HepG2 (cell line): ENCODE measurements around the gene NUTF2. TPM values are rescaled to one million over a fixed set of nuclear protein-coding genes. Genes with fewer than 3 reads are reported as not detected.

Experiments
- DPF2 ChIP-seq: sonication (generic); formaldehyde crosslinking; IDR thresholded peaks from 2 replicates; pipeline ENCODE4 v1.4.0; 2020; ENCODE audit warnings: mild to moderate bottlenecking, low read depth, missing genetic modification reagents, borderline replicate concordance
- KLF11 ChIP-seq: IDR thresholded peaks from 2 replicates; pipeline ENCODE4 v1.6.1; 2016; ENCODE audit warnings: missing compliant biosample characterization
- MYPOP ChIP-seq: sonication (generic); formaldehyde crosslinking; IDR thresholded peaks from 2 replicates; pipeline ENCODE4 v1.8.1; 2023; ENCODE audit warnings: mild to moderate bottlenecking, moderate library complexity, missing genetic modification reagents
- NFE2 ChIP-seq: sonication (generic); formaldehyde crosslinking; IDR thresholded peaks from 2 replicates; pipeline ENCODE4 v1.4.0; 2020; ENCODE audit warnings: missing genetic modification reagents
- PRDM15 ChIP-seq: sonication (generic); formaldehyde crosslinking; IDR thresholded peaks from 2 replicates; pipeline ENCODE4 v1.4.0; 2020; ENCODE audit warnings: missing genetic modification reagents
- RORA ChIP-seq: sonication (generic); formaldehyde crosslinking; IDR thresholded peaks from 2 replicates; pipeline ENCODE4 v1.5.0; 2020; ENCODE audit warnings: mild to moderate bottlenecking, missing genetic modification reagents, moderate library complexity
- STAG1 ChIP-seq: sonication (generic); formaldehyde crosslinking; IDR thresholded peaks from 2 replicates; pipeline ENCODE4 v1.4.0; 2020; ENCODE audit warnings: missing genetic modification reagents
- UBTF ChIP-seq: sonication (generic); formaldehyde crosslinking; IDR thresholded peaks from 2 replicates; pipeline ENCODE4 v1.4.0; 2020; ENCODE audit warnings: mild to moderate bottlenecking, missing genetic modification reagents
- ZFP82 ChIP-seq: sonication (generic); formaldehyde crosslinking; IDR thresholded peaks from 2 replicates; pipeline ENCODE4 v1.5.1; 2020; ENCODE audit warnings: mild to moderate bottlenecking, missing genetic modification reagents, borderline replicate concordance
- ZNF343 ChIP-seq: sonication (generic); formaldehyde crosslinking; IDR thresholded peaks from 2 replicates; pipeline ENCODE4 v1.4.0; 2020; ENCODE audit warnings: mild to moderate bottlenecking, missing genetic modification reagents
- ZNF598 ChIP-seq: sonication (generic); formaldehyde crosslinking; IDR thresholded peaks from 2 replicates; pipeline ENCODE4 v1.5.1; 2020; ENCODE audit warnings: mild to moderate bottlenecking, missing genetic modification reagents, borderline replicate concordance
- ZNF615 ChIP-seq: sonication (generic); formaldehyde crosslinking; IDR thresholded peaks from 2 replicates; pipeline ENCODE4 v1.5.0; 2020; ENCODE audit warnings: mild to moderate bottlenecking, missing genetic modification reagents, borderline replicate concordance
- ZNF687 ChIP-seq: sonication (generic); formaldehyde crosslinking; IDR thresholded peaks from 2 replicates; pipeline ENCODE4 v1.5.1; 2020; ENCODE audit warnings: mild to moderate bottlenecking, missing genetic modification reagents, moderate library complexity
- ZNF749 ChIP-seq: sonication (generic); formaldehyde crosslinking; IDR thresholded peaks from 2 replicates; pipeline ENCODE4 v1.8.0; 2022; ENCODE audit warnings: mild to moderate bottlenecking, missing genetic modification reagents, moderate library complexity, borderline replicate concordance
- ZNF773 ChIP-seq: sonication (generic); formaldehyde crosslinking; IDR thresholded peaks from 2 replicates; pipeline ENCODE4 v1.4.0; 2020; ENCODE audit warnings: missing genetic modification reagents, borderline replicate concordance
- polyA plus RNA-seq, 8 experiments: library from polyadenylated mRNA; depleted of rRNA in 3 of 8; stranded (reverse) in 7 of 8; unstranded in 1 of 8; fragments of >200 nt; fragmentation: Illumina TruSeq in 4 of 8; extraction: Trizol in 4 of 8; gene quantifications; 2 replicates each; pipeline versions ENCODE4 v1.2.1 to v1.2.3, GENCODE V29; 2011 to 2016; ENCODE audit warnings: low read depth in 4 of 8, missing spikeins in 1 of 8, mixed read lengths in 1 of 8; ENCODE audit not compliant: insufficient read depth in 1 of 8
- total RNA-seq, 5 experiments: library from RNA; depleted of rRNA; stranded (reverse); fragments of >200 nt; fragmentation: Illumina TruSeq; extraction: Trizol; gene quantifications; 2 replicates each; pipeline ENCODE4 v1.2.3, GENCODE V29; 2016; ENCODE audit warnings: low read depth in 1 of 5
- TF ChIP-seq, protein P1 (sequence below): sonication (generic); formaldehyde crosslinking; IDR thresholded peaks from 2 replicates; pipeline ENCODE4 v1.4.0; 2020; ENCODE audit warnings: missing genetic modification reagents, mild to moderate bottlenecking, borderline replicate concordance

The NUTF2 gene
- total and polyA plus RNA-seq, 2 of the 13 experiments (the other 11 are each of a cell fraction or from before 2014, with no cell fraction given): 168 to 214 TPM

DNA sequence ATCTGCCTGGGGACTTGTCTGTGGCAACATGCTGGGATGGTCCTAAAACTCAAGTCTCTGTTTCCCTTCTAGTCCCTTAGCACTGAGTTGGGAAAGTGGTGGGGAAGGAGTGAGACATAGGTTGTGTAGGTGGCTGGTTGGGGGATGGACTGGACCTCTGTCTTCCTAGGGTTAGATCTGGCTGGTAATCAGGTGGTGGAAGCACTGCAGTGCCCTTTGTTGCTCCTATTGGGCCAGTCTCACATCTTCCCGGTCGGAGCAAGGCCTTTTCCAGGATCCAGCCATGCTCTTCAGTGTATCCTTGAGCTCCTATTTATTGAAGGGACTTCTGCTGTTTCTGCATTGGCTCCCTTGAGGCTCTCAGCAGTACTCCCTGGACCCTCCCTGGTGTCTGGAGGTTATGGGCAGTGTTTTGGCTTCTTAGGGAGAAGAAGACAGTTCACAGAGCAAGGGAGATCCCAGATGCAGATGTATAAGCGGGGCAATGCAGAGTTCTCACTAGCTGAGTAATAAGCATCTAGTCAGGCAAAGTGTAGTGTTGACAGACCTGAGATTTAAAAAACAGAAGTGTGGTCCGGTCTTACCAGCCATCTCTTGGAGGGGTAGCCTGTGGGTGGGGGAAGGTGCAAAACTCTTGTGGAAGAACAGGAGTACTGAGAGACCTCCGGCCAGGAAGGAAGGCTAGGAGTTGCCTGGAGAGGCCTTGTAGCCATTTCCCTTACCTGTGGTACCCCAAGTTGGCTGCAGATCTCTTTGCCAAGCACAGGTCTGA is 1.3 kb upstream of the NUTF2 start (continued):
- TF ChIP-seq PRDM15 (CRISPR knock-in tag) (no peak), ZNF615 (CRISPR knock-in tag) (no peak), ZNF343 (CRISPR knock-in tag) (no peak), ZNF687 (no peak), ZNF749 (0 out of 2 replicates have a peak, but pooled peaks have one; percentile 9), MYPOP (CRISPR knock-in tag) (0 out of 2 replicates have a peak, but pooled peaks have one; percentile 34), ZNF598 (no peak), ZFP82 (CRISPR knock-in tag) (no peak), ZNF773 (CRISPR knock-in tag) (no peak), UBTF (CRISPR knock-in tag) (no peak), KLF11 (CRISPR knock-in tag) (no peak), STAG1 (CRISPR knock-in tag) (no peak), RORA (CRISPR knock-in tag) (no peak), NFE2 (no peak), DPF2 (CRISPR knock-in tag) (no peak)
- TF ChIP-seq, protein P1, sequence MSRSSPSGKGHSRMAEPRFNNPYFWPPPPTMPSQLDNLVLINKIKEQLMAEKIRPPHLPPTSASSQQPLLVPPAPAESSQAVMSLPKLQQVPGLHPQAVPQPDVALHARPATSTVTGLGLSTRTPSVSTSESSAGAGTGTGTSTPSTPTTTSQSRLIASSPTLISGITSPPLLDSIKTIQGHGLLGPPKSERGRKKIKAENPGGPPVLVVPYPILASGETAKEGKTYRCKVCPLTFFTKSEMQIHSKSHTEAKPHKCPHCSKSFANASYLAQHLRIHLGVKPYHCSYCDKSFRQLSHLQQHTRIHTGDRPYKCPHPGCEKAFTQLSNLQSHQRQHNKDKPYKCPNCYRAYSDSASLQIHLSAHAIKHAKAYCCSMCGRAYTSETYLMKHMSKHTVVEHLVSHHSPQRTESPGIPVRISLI (CRISPR knock-in tag): no peak
